IMR-90 (cell line): ENCODE results near the gene DNAJC6. TPM values are rescaled to one million over a fixed set of nuclear protein-coding genes. Genes with fewer than 3 reads are reported as not detected.

ENCODE experiments used
- ATAC-seq: fragments of 200-7000 bp; cut with Tn5 transposase; 2 replicates; pipeline ENCODE4 v1.9.1; 2020; ENCODE audit warnings: low read depth, mild to moderate bottlenecking, moderate library complexity
- BruUV-seq: library from RNA; stranded (reverse); fragments of 400-500 nt; replicated peaks from 2 replicates; lab custom pipeline; 2021; lab: Mats Ljungman, UMichigan
- CTCF ChIA-PET: fragments of 300-600 bp; formaldehyde crosslinking; extraction: SDS; loops from one replicate; lab custom pipeline; 2021; ENCODE audit warnings: antibody characterized with exemption; lab: Yijun Ruan, JAX
- POLR2A ChIA-PET: fragments of 300-600 bp; sonication (Branson Sonifier 250); formaldehyde crosslinking; loops from one replicate; lab custom pipeline; 2022; ENCODE audit warnings: antibody characterized with exemption; ENCODE audit not compliant: unreplicated experiment; lab: Charles Lee
- DNase-seq: peaks from one replicate; pipeline ENCODE4 v3.0.0; 2013
- H2AFZ ChIP-seq: replicated peaks from 2 replicates; pipeline ENCODE3; 2013; ENCODE audit warnings: low read length, mild to moderate bottlenecking; ENCODE audit not compliant: poor library complexity
- H2AK5ac ChIP-seq: 2 replicates; pipeline ENCODE4 v1.6.1; 2013; ENCODE audit warnings: low read depth, low read length, inconsistent platforms
- H2AK9ac ChIP-seq: replicated peaks from 2 replicates; pipeline ENCODE3; 2013; ENCODE audit warnings: mild to moderate bottlenecking, low read depth, low read length, moderate library complexity; ENCODE audit not compliant: poor library complexity
- H2BK120ac ChIP-seq: 2 replicates; pipeline ENCODE4 v1.6.1; 2013; ENCODE audit warnings: low read depth, low read length, inconsistent platforms
- H2BK15ac ChIP-seq: 3 replicates; pipeline ENCODE4 v1.6.1; 2013; ENCODE audit warnings: low read depth, low read length, inconsistent platforms
- H2BK20ac ChIP-seq: 2 replicates; pipeline ENCODE4 v1.6.1; 2013; ENCODE audit warnings: low read depth, mild to moderate bottlenecking, inconsistent platforms, low read length, moderate library complexity
- H2BK5ac ChIP-seq: 2 replicates; pipeline ENCODE4 v1.6.1; 2013; ENCODE audit warnings: mild to moderate bottlenecking, low read depth, low read length, inconsistent platforms; ENCODE audit not compliant: poor library complexity, severe bottlenecking
- H3K14ac ChIP-seq: replicated peaks from 2 replicates; pipeline ENCODE4 v1.6.1; 2013; ENCODE audit warnings: low read depth, low read length, inconsistent platforms
- H3K18ac ChIP-seq: 2 replicates; pipeline ENCODE4 v1.6.1; 2013; ENCODE audit warnings: low read depth, low read length, control low read depth
- H3K23ac ChIP-seq: 2 replicates; pipeline ENCODE4 v1.6.1; 2013; ENCODE audit warnings: low read depth, low read length, inconsistent platforms
- H3K27ac ChIP-seq: 2 replicates; pipeline ENCODE4 v1.5.1; 2013; ENCODE audit warnings: mild to moderate bottlenecking, control low read depth, low read length; ENCODE audit not compliant: insufficient read depth
- H3K27me3 ChIP-seq: 2 replicates; pipeline ENCODE4 v1.6.1; 2013; ENCODE audit warnings: low read length; ENCODE audit not compliant: control insufficient read depth, insufficient read depth
- H3K36me3 ChIP-seq: 2 replicates; pipeline ENCODE4 v1.6.1; 2013; ENCODE audit warnings: low read length, mixed read lengths; ENCODE audit not compliant: control insufficient read depth, insufficient read depth
- H3K4ac ChIP-seq: 2 replicates; pipeline ENCODE4 v1.6.1; 2013; ENCODE audit warnings: low read depth, low read length, inconsistent platforms
- H3K4me1 ChIP-seq: 2 replicates; pipeline ENCODE4 v1.6.1; 2013; ENCODE audit warnings: low read length, mixed read lengths; ENCODE audit not compliant: control insufficient read depth, insufficient read depth
- H3K4me2 ChIP-seq: 2 replicates; pipeline ENCODE4 v1.6.1; 2013; ENCODE audit warnings: low read depth, mild to moderate bottlenecking, control low read depth, low read length, moderate library complexity
- H3K4me3 ChIP-seq: 2 replicates; pipeline ENCODE4 v1.5.1; 2013; ENCODE audit warnings: low read depth, mild to moderate bottlenecking, control low read depth, low read length, moderate library complexity; ENCODE audit not compliant: insufficient read depth
- H3K56ac ChIP-seq: 2 replicates; pipeline ENCODE4 v1.6.1; 2013; ENCODE audit warnings: low read length, inconsistent platforms; ENCODE audit not compliant: insufficient read depth; ENCODE audit errors: extremely low read depth
- H3K79me1 ChIP-seq, 2 experiments: 2 replicates each; pipeline ENCODE4 v1.6.1; 2013; ENCODE audit warnings: low read length in 2 of 2, inconsistent platforms in 1 of 2, low read depth in 1 of 2
- H3K9ac ChIP-seq: 2 replicates; pipeline ENCODE4 v1.6.1; 2013; ENCODE audit warnings: low read depth, low read length, control low read depth
- H3K9me1 ChIP-seq: 2 replicates; pipeline ENCODE4 v1.6.1; 2013; ENCODE audit warnings: low read length, inconsistent platforms; ENCODE audit not compliant: insufficient read depth
- H3K9me3 ChIP-seq: 2 replicates; pipeline ENCODE4 v1.6.1; 2013; ENCODE audit warnings: low read length; ENCODE audit not compliant: control insufficient read depth, insufficient read depth
- H4K20me1 ChIP-seq: 2 replicates; pipeline ENCODE4 v1.6.1; 2013; ENCODE audit warnings: low read length, inconsistent platforms; ENCODE audit not compliant: insufficient read depth
- H4K5ac ChIP-seq: 2 replicates; pipeline ENCODE4 v1.6.1; 2013; ENCODE audit warnings: mild to moderate bottlenecking, low read depth, low read length, control low read depth
- H4K8ac ChIP-seq, 2 experiments: 2 replicates each; pipeline ENCODE4 v1.6.1; 2013; ENCODE audit warnings: low read depth in 2 of 2, low read length in 2 of 2, control low read depth in 1 of 2, inconsistent platforms in 1 of 2
- H4K91ac ChIP-seq: 2 replicates; pipeline ENCODE4 v1.6.1; 2013; ENCODE audit warnings: low read depth, low read length, inconsistent platforms; ENCODE audit not compliant: insufficient read depth
- BHLHE40 ChIP-seq: fragments of 150-350 bp; IDR thresholded peaks from 2 replicates; pipeline ENCODE4 v1.6.1; 2016; ENCODE audit warnings: mild to moderate bottlenecking, low read depth, low read length
- CEBPB ChIP-seq: IDR thresholded peaks from 2 replicates; pipeline ENCODE4 v1.6.1; 2012; ENCODE audit warnings: low read depth, low read length, improper control_type of control experiment
- ELK1 ChIP-seq: fragments of 150-350 bp; IDR thresholded peaks from 2 replicates; pipeline ENCODE4 v1.6.1; 2016; ENCODE audit warnings: low read depth, mild to moderate bottlenecking, low read length, moderate library complexity, borderline replicate concordance
- FOS ChIP-seq: fragments of 150-350 bp; IDR thresholded peaks from 2 replicates; pipeline ENCODE4 v1.6.1; 2016; ENCODE audit warnings: low read depth, low read length
- MAFK ChIP-seq: IDR thresholded peaks from 2 replicates; pipeline ENCODE4 v1.6.1; 2012; ENCODE audit warnings: low read depth, low read length, improper control_type of control experiment
- MAZ ChIP-seq: IDR thresholded peaks from 2 replicates; pipeline ENCODE4 v1.6.1; 2012; ENCODE audit warnings: low read depth, mild to moderate bottlenecking, low read length, improper control_type of control experiment, moderate library complexity, borderline replicate concordance
- NFE2L2 ChIP-seq: fragments of 150-350 bp; IDR thresholded peaks from 2 replicates; pipeline ENCODE4 v1.6.1; 2016; ENCODE audit warnings: low read depth, mild to moderate bottlenecking, low read length
- POLR2A ChIP-seq: IDR thresholded peaks from 2 replicates; pipeline ENCODE4 v1.6.1; 2012; ENCODE audit warnings: mild to moderate bottlenecking, low read depth, low read length
- RCOR1 ChIP-seq: IDR thresholded peaks from 2 replicates; pipeline ENCODE4 v1.6.1; 2012; ENCODE audit warnings: mild to moderate bottlenecking, low read length, improper control_type of control experiment; ENCODE audit not compliant: insufficient replicate concordance
- RFX5 ChIP-seq: IDR thresholded peaks from 2 replicates; pipeline ENCODE4 v1.8.0; 2012; ENCODE audit warnings: low read depth, mild to moderate bottlenecking, low read length, moderate library complexity
- SMC3 ChIP-seq: fragments of 150-350 bp; IDR thresholded peaks from 2 replicates; pipeline ENCODE4 v1.6.1; 2016; ENCODE audit warnings: low read depth, mild to moderate bottlenecking, antibody characterized with exemption, low read length, moderate library complexity
- USF2 ChIP-seq: fragments of 150-350 bp; IDR thresholded peaks from 2 replicates; pipeline ENCODE4 v1.6.1; 2017; ENCODE audit warnings: mild to moderate bottlenecking, antibody characterized with exemption, low read length, low read depth
- WGBS, 2 experiments: methylation state at CpG; one replicate each; pipeline versions ENCODE4 v1.1.5 to v1.1.7; 2013; ENCODE audit warnings: missing lambda C conversion rate in 2 of 2; ENCODE audit not compliant: insufficient read length in 1 of 2; ENCODE audit errors: extremely low coverage in 2 of 2; 5-methylcytosine and 5-hydroxymethylcytosine counted together
- dilution Hi-C: fragments of 300-500 bp; cut with HindIII; formaldehyde crosslinking; loops from one replicate; pipeline ENCODE4 v1.14.3; 2018; ENCODE audit warnings: low sequenced_read_pairs; ENCODE audit not compliant: unreplicated experiment
- in situ Hi-C: fragments of 300-500 bp; cut with MboI; formaldehyde crosslinking; loops from 3 replicates; pipeline ENCODE4 v1.14.3; 2019; ENCODE audit warnings: low sequenced_read_pairs, inconsistent platforms, mixed read lengths
- intact Hi-C: fragments of 100-400 bp; cut with micrococcal nuclease; formaldehyde crosslinking; loops from 2 replicates; pipeline ENCODE4 v1.10.0; 2022
- polyA plus RNA-seq, 3 experiments: library from polyadenylated mRNA; depleted of rRNA; stranded (reverse); fragments of >200 nt; gene quantifications; 2 replicates each; pipeline ENCODE4 v1.2.3, GENCODE V29; 2012; ENCODE audit warnings: low replicate concordance in 1 of 3
- total RNA-seq: library from RNA; depleted of rRNA; stranded (reverse); fragments of >200 nt; gene quantifications from 2 replicates; pipeline ENCODE4 v1.2.3, GENCODE V29; 2012

The DNAJC6 gene
- total and polyA plus RNA-seq, 2 of the 4 experiments (the other 2 are of a cell fraction) = 0.05 to 0.18 TPM

GRCh38 chr1:65435987-65436386, 126.6 kb downstream of the DNAJC6 start:
- in situ Hi-C loops = no loop called here
- no peak overlapping the region for H3K27ac ChIP-seq

More at GRCh38 chr1:65435987-65436386, 126.6 kb downstream of the DNAJC6 start:
- peak; percentile 84 for ATAC-seq
- no peak overlapping the region for H2AK9ac ChIP-seq
- no peak overlapping the region for H4K91ac ChIP-seq
- no peak overlapping the region for H2BK20ac ChIP-seq
- no peak overlapping the region for H2AK5ac ChIP-seq
- WGBS, 2 experiments = no CpG with 5 or more reads among the region's 2 CpGs
- ChIA-PET POLR2A (no interaction called here), CTCF (no interaction called here)
- no peaks in the 10 kb centered on the region for H3K27me3 ChIP-seq
- H3K9me3 ChIP-seq = no peaks in the 10 kb centered on the region
- H4K20me1 ChIP-seq = no peaks in the 10 kb centered on the region
- no peak overlapping the region for H4K8ac ChIP-seq
- no peak overlapping the region for H2BK120ac ChIP-seq
- H3K4ac ChIP-seq = no peak overlapping the region
- TF ChIP-seq RCOR1 (no peak), POLR2A (no peak), USF2 (no peak), SMC3 (no peak), FOS (no peak), ELK1 (no peak), RFX5 (no peak), CEBPB (no peak), MAFK (no peak), BHLHE40 (no peak), NFE2L2 (no peak), MAZ (no peak)
- intact Hi-C loops = no loop called here
- no peak overlapping the region for H2BK15ac ChIP-seq
- no peak overlapping the region for H3K23ac ChIP-seq
- no peak overlapping the region for H2AFZ ChIP-seq
- H3K18ac ChIP-seq = no peak overlapping the region
- H3K56ac ChIP-seq = no peak overlapping the region
- BruUV-seq = no TSS peak
- H4K5ac ChIP-seq = no peak overlapping the region
- dilution Hi-C loops = no loop called here
- no peak overlapping the region for H3K14ac ChIP-seq
- peaks cover 6 to 18% of the 10 kb centered on the region in 2 experiments for H3K79me1 ChIP-seq
- H3K9ac ChIP-seq = no peak overlapping the region
- peaks cover 16% of the 10 kb centered on the region for H3K36me3 ChIP-seq
- peak; percentile 48 for DNase-seq
- H3K4me2 ChIP-seq = no peak overlapping the region
- H3K9me1 ChIP-seq = 0 out of 2 replicates have a peak, but pooled peaks cover 3% of the 10 kb centered on the region
- no peak overlapping the region for H3K4me3 ChIP-seq
- H3K4me1 ChIP-seq = peaks cover 5% of the 10 kb centered on the region
- H2BK5ac ChIP-seq = no peak overlapping the region
